ENCODE results near the gene LHCGR.

- TF ChIP-seq EZH2 (IDR thresholded peaks at IDR 0.05; ENCODE audit: borderline replicate concordance, insufficient read depth, low read length, poor library complexity, severe bottlenecking) (no peak), SMC3 (conservative IDR thresholded peaks at IDR 0.05; ENCODE audit: poor library complexity) (no peak), POLR2AphosphoS5 (IDR thresholded peaks at IDR 0.05) (no peak), RAD21 (conservative IDR thresholded peaks at IDR 0.05) (no peak), TAF1 (IDR thresholded peaks at IDR 0.05; ENCODE audit: low read depth) (no peak)
- TF ChIP-seq, protein P1, sequence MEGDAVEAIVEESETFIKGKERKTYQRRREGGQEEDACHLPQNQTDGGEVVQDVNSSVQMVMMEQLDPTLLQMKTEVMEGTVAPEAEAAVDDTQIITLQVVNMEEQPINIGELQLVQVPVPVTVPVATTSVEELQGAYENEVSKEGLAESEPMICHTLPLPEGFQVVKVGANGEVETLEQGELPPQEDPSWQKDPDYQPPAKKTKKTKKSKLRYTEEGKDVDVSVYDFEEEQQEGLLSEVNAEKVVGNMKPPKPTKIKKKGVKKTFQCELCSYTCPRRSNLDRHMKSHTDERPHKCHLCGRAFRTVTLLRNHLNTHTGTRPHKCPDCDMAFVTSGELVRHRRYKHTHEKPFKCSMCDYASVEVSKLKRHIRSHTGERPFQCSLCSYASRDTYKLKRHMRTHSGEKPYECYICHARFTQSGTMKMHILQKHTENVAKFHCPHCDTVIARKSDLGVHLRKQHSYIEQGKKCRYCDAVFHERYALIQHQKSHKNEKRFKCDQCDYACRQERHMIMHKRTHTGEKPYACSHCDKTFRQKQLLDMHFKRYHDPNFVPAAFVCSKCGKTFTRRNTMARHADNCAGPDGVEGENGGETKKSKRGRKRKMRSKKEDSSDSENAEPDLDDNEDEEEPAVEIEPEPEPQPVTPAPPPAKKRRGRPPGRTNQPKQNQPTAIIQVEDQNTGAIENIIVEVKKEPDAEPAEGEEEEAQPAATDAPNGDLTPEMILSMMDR (IDR thresholded peaks at IDR 0.05; ENCODE audit: poor library complexity, severe bottlenecking): no peak
- TF ChIP-seq, protein P2, sequence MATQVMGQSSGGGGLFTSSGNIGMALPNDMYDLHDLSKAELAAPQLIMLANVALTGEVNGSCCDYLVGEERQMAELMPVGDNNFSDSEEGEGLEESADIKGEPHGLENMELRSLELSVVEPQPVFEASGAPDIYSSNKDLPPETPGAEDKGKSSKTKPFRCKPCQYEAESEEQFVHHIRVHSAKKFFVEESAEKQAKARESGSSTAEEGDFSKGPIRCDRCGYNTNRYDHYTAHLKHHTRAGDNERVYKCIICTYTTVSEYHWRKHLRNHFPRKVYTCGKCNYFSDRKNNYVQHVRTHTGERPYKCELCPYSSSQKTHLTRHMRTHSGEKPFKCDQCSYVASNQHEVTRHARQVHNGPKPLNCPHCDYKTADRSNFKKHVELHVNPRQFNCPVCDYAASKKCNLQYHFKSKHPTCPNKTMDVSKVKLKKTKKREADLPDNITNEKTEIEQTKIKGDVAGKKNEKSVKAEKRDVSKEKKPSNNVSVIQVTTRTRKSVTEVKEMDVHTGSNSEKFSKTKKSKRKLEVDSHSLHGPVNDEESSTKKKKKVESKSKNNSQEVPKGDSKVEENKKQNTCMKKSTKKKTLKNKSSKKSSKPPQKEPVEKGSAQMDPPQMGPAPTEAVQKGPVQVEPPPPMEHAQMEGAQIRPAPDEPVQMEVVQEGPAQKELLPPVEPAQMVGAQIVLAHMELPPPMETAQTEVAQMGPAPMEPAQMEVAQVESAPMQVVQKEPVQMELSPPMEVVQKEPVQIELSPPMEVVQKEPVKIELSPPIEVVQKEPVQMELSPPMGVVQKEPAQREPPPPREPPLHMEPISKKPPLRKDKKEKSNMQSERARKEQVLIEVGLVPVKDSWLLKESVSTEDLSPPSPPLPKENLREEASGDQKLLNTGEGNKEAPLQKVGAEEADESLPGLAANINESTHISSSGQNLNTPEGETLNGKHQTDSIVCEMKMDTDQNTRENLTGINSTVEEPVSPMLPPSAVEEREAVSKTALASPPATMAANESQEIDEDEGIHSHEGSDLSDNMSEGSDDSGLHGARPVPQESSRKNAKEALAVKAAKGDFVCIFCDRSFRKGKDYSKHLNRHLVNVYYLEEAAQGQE (IDR thresholded peaks at IDR 0.05; ENCODE audit: borderline replicate concordance): no peak
These were observed 44.2 kb downstream of the LHCGR start for GRCh38 chr2:48711343-48711742.

Data from neural cell (in vitro differentiated cells).